GM12872 (cell line): Measurements from ENCODE around the gene B3GAT1.

Source experiments
- TF ChIP-seq, protein P1 (sequence below): IDR thresholded peaks from 3 replicates; pipeline ENCODE4 v1.5.1; 2011; ENCODE audit warnings: low read depth, mild to moderate bottlenecking, low read length, moderate library complexity; ENCODE audit not compliant: insufficient read depth

Gene B3GAT1

DNA sequence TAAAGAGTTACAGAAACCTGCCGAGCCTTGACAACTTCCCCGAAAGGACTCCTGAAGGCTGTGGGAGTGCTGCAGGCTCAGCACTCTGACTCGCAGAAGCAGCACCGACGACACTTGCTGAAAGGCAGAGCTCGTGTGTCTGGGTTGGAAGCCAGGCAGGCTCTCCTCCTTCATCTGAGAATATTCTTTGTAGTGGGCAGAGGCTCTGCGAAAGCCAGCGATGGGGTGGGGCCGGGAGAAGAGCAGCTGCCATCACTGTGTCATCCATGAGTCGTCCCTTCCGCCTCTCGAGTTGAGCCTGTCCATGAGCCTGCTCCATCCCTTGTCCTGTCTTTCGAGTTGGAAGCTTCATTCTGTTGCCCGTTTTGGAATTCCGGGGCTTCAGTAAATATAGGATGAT is 68.4 kb downstream of the B3GAT1 start:
- TF ChIP-seq, protein P1, sequence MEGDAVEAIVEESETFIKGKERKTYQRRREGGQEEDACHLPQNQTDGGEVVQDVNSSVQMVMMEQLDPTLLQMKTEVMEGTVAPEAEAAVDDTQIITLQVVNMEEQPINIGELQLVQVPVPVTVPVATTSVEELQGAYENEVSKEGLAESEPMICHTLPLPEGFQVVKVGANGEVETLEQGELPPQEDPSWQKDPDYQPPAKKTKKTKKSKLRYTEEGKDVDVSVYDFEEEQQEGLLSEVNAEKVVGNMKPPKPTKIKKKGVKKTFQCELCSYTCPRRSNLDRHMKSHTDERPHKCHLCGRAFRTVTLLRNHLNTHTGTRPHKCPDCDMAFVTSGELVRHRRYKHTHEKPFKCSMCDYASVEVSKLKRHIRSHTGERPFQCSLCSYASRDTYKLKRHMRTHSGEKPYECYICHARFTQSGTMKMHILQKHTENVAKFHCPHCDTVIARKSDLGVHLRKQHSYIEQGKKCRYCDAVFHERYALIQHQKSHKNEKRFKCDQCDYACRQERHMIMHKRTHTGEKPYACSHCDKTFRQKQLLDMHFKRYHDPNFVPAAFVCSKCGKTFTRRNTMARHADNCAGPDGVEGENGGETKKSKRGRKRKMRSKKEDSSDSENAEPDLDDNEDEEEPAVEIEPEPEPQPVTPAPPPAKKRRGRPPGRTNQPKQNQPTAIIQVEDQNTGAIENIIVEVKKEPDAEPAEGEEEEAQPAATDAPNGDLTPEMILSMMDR = no peak

DNA sequence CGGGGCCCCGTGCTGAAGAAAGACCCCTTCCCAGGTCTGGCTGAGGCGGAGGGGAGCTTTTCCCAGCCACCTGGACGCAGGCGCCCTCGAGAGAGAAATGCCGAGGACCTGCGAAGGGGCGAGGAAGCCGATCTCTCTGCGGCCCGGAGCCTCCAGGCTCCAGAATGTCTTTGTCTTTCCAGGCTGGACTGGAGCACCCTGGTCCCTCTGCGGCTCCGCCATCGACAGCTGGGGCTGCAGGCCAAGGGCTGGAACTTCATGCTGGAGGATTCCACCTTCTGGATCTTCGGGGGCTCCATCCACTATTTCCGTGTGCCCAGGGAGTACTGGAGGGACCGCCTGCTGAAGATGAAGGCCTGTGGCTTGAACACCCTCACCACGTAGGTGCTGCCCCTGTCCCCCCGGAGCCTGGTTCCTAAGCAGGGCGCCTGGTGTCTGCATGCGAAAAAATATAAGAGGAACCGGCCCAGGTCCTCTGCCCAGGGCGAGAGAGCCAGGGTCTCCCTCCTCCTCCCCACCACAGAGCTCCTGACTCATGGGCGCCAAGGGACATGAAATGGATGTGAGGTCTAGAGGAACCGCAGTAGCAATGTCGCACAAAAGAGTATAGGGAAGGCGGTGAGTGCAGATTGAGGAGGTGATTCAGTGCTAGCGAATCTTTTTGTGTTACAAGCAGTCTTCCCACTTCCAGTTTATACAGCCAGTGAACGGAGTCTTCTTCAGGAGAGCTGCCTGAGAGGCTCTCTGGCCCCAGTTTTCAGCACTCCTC is 69.3 kb downstream of the B3GAT1 start:
- TF ChIP-seq, protein P1 = no peak

DNA sequence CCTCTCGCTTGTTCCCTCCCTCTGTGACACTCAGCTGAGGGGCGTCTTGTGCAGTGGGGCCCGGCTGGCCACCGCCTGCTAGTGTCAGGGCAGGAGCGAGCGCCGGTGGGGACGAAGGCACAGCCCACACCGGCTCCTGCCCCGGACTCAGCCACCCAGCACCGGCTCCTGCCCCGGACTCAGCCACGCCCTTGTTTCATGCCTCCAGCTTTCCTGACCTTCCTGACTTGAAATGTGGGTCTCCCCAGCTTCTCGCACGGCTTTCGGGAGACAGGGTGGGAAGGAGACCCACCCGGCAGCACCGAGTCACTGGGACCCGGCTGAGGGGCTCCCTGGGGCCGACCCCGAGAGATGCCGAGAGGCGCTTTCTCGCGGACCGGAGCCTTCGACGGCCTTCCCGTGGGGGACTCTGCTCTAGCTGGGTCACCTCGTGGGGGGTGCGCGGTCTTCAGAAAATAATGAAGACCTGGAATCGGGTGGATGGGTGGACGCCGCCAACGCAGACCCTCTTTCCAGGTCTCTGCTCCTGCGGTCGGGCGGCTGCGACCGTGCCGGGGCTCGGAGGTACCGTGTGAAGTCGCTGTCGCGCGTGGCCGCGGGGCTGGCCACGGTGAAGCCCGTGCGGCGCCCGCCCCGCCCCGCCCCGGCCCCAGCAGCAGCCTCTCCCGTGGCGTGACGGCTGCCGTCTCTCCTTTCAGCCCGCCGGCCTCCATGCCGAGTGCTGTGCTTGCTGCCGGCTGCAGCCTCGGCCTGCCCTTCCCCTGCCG is 70.1 kb downstream of the B3GAT1 start:
- TF ChIP-seq, protein P1 = no peak

DNA sequence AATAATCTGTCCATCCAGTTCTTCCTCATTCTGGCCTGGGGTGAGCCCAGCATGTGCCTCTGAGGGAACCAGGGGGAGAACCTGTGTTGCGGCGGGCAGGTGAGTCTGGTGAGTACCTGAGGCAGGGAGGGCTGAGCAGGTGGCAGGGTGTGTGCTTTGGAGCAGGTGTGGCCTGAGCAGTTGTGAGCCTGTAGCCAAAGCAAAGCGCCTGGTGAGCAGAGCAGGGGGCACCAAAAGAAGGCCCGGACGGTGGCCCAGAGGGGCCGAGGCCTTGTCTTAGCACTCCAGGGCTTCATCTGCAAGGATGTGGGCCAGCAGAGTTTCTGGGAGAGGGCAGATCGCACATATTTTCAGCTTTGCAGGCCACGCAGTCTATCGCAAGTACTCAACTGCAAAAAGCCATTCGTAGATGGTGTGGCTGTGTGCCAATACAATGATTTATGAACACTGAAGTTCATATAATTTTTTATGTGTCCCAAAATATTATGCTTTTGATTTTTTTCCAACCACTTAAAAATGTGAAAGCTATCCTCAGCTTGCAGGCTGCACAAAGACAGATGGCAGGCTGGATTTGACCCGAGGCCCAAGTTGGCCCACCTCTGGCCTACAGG is 71.6 kb downstream of the B3GAT1 start:
- TF ChIP-seq, protein P1 = no peak

DNA sequence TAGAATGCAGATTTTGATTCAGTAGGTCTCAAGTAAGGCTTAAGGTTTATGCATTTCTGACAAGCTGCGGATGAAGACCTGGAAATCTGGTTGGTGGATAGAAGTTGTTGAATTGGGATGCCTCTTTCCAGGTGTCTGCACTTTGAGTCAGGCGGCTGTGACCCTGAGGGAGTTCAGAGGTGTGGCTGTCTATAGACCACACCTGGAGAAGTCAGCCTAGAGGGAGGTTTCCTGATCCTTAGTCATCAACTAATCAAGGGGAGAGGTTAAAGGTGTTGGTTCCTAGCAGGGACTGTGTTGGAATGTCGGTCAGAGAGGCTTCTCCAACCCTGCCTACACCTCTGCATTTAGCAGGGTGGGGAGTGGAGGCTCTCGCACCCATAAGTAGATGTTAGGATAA is 72.3 kb downstream of the B3GAT1 start:
- TF ChIP-seq, protein P1 = no peak

DNA sequence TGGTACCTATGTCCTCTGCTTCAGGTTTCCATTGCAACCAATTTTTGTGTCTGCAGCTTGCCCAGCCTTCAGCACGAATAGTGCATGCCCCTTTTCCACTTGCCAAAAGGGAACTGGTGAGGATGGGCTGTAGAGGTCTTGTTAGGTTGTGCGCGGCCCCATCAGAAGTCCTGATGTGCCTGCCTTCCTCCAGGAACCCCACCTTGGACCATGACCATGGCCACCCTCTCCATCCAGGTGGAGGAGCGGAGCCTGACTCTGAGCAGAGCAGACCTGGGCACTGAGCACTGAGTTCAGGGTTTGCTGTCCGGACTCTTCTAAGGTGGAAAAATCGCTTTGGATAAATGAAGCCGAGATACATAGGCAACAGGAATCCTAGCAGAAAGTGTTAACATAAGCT is 73.4 kb downstream of the B3GAT1 start:
- TF ChIP-seq, protein P1 = no peak

DNA sequence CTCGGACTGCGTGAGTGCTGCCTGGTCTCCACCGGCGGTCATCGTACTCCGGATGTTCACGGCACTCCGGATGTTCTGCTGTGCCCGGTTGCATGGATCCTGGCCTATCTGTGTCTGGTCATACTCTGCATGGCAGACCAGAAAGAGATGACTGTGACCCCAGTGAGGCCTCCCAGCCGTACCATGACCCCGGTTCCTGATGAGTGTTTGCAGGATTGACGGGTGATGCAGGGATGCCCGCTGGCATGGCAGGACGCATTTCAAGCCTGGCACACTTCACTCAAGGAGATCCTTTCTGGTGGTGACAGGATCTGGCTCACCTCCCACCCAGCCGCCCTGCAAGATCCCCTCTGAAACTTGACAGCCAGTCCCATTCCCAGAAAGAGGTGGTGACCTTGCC is 74.0 kb downstream of the B3GAT1 start:
- TF ChIP-seq, protein P1 = no peak
